Fibroblast of the aortic adventitia (primary cell): ENCODE measurements around the gene PGP. TPM values are rescaled to one million over a fixed set of nuclear protein-coding genes. Genes with fewer than 3 reads are reported as not detected.
"Not testable (repeated sequence)": the region's sequence is repeated elsewhere in the genome, so short reads cannot be mapped to it uniquely, and the experiment has no call there.

ENCODE experiments used
- DNase-seq: peaks from one replicate; pipeline ENCODE4 v3.0.0-alpha.2; 2010; ENCODE audit warnings: low read depth
- H3K4me3 ChIP-seq: 2 replicates; pipeline ENCODE4 v1.5.1; 2011; ENCODE audit warnings: low read depth, mild to moderate bottlenecking, control low read depth, low read length, moderate library complexity
- total RNA-seq: library from RNA; depleted of rRNA; stranded (reverse); fragments of >200 nt; gene quantifications from 2 replicates; pipeline ENCODE4 v1.2.3, GENCODE V29; 2012; ENCODE audit warnings: low replicate concordance
- TF ChIP-seq, protein P1 (sequence below): IDR thresholded peaks from 2 replicates; pipeline ENCODE4 v1.5.1; 2011; ENCODE audit warnings: mild to moderate bottlenecking, low read length, control low read depth, inconsistent platforms; ENCODE audit not compliant: insufficient read depth

Gene PGP
- total RNA-seq, 1 donor: 11.3 TPM

DNA sequence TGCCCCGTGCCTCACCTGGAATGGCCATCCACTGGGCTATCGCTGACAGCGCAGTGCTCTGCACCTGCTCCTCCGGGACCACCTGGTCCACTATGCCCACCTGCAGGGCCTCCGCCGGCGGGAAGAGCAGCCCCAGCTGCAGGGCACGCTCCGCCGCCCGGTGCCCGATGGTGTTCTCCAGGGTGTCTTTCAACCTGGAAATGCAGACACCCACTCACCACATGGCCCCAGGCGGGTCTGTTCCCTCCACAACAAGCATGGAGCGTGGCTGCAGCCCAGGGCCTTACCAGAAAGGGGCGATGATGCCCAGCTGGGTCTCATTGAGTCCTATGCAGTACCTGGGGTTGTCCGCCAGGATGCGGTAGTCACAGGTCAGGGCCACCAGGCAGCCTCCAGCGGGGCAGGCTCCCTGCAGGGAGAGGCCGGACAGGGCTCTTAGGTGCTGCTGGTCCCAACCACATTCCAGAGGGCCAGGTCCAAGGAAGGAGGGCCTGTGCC lies 28.4 kb upstream of the PGP start:
- TF ChIP-seq, protein P1, sequence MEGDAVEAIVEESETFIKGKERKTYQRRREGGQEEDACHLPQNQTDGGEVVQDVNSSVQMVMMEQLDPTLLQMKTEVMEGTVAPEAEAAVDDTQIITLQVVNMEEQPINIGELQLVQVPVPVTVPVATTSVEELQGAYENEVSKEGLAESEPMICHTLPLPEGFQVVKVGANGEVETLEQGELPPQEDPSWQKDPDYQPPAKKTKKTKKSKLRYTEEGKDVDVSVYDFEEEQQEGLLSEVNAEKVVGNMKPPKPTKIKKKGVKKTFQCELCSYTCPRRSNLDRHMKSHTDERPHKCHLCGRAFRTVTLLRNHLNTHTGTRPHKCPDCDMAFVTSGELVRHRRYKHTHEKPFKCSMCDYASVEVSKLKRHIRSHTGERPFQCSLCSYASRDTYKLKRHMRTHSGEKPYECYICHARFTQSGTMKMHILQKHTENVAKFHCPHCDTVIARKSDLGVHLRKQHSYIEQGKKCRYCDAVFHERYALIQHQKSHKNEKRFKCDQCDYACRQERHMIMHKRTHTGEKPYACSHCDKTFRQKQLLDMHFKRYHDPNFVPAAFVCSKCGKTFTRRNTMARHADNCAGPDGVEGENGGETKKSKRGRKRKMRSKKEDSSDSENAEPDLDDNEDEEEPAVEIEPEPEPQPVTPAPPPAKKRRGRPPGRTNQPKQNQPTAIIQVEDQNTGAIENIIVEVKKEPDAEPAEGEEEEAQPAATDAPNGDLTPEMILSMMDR: no peak
- DNase-seq: no peak
- no peak overlapping the region for H3K4me3 ChIP-seq

DNA sequence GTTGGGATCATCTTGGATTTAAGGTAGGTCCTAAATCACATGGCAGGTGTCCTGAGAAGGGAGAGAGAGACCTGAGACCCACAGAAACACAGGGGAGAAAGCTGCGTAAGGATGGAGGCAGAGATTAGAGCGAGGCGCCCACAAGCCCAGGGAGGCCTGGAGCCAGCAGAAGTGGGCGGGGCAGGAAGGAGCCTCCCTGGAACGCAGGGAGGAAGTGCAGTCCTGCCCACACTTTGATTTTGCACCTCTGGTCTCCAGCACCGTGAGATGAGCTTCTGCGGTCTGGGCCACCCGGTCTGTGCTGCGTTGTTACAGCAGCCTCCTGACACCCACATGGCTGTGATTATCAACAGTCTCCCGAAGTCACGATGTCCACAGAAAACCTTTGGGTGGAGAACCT lies 28.0 kb upstream of the PGP start:
- DNase-seq: no peak
- no peak overlapping the region for H3K4me3 ChIP-seq
- TF ChIP-seq, protein P1: no peak

GRCh38 chr16:2240331-2240730 lies 25.7 kb upstream of the PGP start:
- H3K4me3 ChIP-seq, DNase-seq: not testable (repeated sequence)

DNA sequence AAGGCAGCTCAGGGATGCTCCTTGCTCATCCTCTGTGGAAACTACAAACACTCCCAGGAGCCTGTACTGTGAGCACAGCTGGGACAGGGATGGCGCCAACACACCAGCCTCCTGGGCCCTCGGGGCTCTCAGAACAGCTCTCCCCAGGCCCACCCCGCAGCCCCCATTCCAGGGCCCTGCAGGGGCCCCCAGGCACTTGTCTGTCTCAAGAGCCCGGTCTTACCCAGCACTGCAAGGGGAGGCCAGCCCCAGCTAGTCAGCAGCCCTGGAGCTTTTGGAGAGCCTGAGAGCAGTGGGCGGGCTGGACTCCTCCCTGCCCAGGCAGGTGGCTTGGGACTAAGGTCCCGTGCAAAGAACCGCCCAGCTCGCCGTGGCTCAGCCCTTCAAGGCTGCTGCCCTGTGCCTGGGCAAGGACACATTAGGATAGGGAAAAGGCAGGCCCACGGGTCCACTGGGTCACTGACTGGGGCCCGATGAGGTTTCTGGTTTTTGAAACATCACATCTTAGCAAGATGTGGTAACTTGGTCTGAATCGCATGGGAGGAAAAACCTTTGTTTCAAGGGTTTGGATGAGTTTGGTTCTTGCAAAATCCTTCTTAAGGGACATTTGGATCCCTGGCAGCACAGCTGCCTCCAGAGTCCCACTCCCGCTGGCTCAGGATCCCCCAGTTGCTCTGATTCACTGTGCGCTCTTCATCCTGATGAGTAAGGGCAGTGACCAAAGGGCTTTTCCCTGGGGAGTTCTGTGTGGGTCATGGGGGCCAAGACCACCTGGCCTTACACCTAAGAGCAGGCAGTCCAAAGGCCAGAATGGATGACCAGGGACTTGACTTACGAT lies 24.4 kb upstream of the PGP start:
- no peak overlapping the region for H3K4me3 ChIP-seq
- DNase-seq: peak; percentile 10
- TF ChIP-seq, protein P1: no peak

- no peak for DNase-seq
- TF ChIP-seq, protein P1: no peak
- H3K4me3 ChIP-seq: no peak overlapping the region
Measured at GRCh38 chr16:2238150-2238837, 23.7 kb upstream of the PGP start.

DNA sequence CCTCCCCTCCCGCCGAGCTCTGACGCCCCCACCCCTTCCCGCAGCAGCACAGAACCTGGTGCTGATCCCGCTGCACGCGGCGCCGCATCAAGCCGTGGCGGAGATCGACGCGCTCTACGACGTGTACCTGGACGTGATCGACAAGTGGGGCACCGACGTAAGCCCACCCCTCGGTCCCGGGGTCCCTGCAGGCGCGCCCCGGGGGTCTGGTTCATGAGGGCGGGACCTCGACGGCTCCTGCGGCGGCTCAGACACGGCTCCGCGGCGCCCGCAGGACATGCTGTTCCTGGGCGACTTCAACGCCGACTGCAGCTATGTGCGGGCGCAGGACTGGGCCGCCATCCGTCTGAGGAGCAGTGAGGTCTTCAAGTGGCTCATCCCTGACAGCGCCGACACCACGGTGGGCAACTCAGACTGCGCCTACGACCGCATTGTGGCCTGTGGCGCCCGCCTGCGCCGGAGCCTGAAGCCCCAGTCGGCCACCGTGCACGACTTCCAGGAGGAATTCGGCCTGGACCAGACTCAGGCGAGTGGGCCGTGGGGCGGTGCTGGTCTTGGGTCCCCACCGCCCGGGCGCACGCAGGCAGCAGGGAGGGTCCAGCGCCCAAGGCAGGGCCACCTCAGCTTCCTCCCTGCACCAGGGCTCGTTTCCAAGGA lies 23.0 kb upstream of the PGP start:
- TF ChIP-seq, protein P1: no peak
- H3K4me3 ChIP-seq: no peak overlapping the region
- DNase-seq: no peak

- H3K4me3 ChIP-seq: peak overlapping the region; percentile 44
- TF ChIP-seq, protein P1: no peak
- no peak for DNase-seq
Measured at GRCh38 chr16:2237102-2237482, 22.5 kb upstream of the PGP start.
